ENCODE results near the gene ZNF18. TPM values are rescaled to one million over a fixed set of nuclear protein-coding genes. Genes with fewer than 3 reads are reported as not detected.

ZNF18 gene
- polyA plus RNA-seq, 1 donor (not counting 4 experiments of a cell fraction or from before 2014, with no cell fraction given) = 7.7 TPM

GRCh38 chr17:11986179-11986941 is 10.9 kb downstream of the ZNF18 start:
- Histone ChIP-seq H3K27me3 (ENCODE audit: control insufficient read depth, extremely low read depth, insufficient read depth, low read length) (no peaks in the 10 kb centered on the region), H3K27ac (ENCODE audit: control insufficient read depth, insufficient read depth, low read length) (no peak overlapping the region), H3K79me2 (ENCODE audit: control insufficient read depth, insufficient read depth, low read length) (no peaks in the 10 kb centered on the region), H3K36me3 (ENCODE audit: control insufficient read depth in 2 of 2, extremely low read depth in 1 of 2, insufficient read depth in 2 of 2, low read length in 2 of 2) (peaks cover 8 to 11% of the 10 kb centered on the region in 2 experiments), H3K4me1 (ENCODE audit: control insufficient read depth, extremely low read depth, insufficient read depth, low read length) (peaks cover 8% of the 10 kb centered on the region), H3K4me3 (ENCODE audit: control insufficient read depth in 2 of 3, extremely low read depth in 1 of 3, insufficient read depth in 2 of 3, low read depth in 1 of 3, low read length in 3 of 3) (no peak overlapping the region), H3K9me3 (ENCODE audit: control insufficient read depth, low read depth, low read length) (no peaks in the 10 kb centered on the region), H3K9ac (ENCODE audit: control insufficient read depth, extremely low read depth, insufficient read depth, low read length) (no peak overlapping the region), H3K4me2 (ENCODE audit: control insufficient read depth, extremely low read depth, insufficient read depth, low read depth, low read length) (no peak overlapping the region), H4K20me1 (ENCODE audit: control insufficient read depth, extremely low read depth, insufficient read depth, low read length) (no peaks in the 10 kb centered on the region), H3K9me1 (ENCODE audit: control insufficient read depth, extremely low read depth, insufficient read depth, low read length) (no peaks in the 10 kb centered on the region), H2AFZ (ENCODE audit: control insufficient read depth, low read length) (no peak overlapping the region)
- dilution Hi-C loops (cut with MboI; ENCODE audit: extremely low pct_ligation_motif_present, low sequenced_read_pairs) = no loop called here
- TF ChIP-seq CTCF (optimal IDR thresholded peaks at IDR 0.05 in 1 of 3, IDR thresholded peaks at IDR 0.05 in 1 of 3, conservative IDR thresholded peaks at IDR 0.05 in 1 of 3; ENCODE audit: extremely low read depth in 1 of 3, insufficient read depth in 2 of 3, low read length in 3 of 3) (no peak), EZH2 (IDR thresholded peaks at IDR 0.05; ENCODE audit: low read length) (no peak)
- no peak for DNase-seq (ENCODE audit: low read depth, low spot score)
- no peak for FAIRE-seq

GRCh38 chr17:11981862-11982261 is 15.4 kb downstream of the ZNF18 start:
- dilution Hi-C loops (cut with MboI; ENCODE audit: extremely low pct_ligation_motif_present, low sequenced_read_pairs) = no loop called here
- Histone ChIP-seq H3K9me3 (ENCODE audit: control insufficient read depth, low read depth, low read length) (no peaks in the 10 kb centered on the region), H3K27me3 (ENCODE audit: control insufficient read depth, extremely low read depth, insufficient read depth, low read length) (no peaks in the 10 kb centered on the region), H2AFZ (ENCODE audit: control insufficient read depth, low read length) (no peak overlapping the region), H3K79me2 (ENCODE audit: control insufficient read depth, insufficient read depth, low read length) (no peaks in the 10 kb centered on the region), H4K20me1 (ENCODE audit: control insufficient read depth, extremely low read depth, insufficient read depth, low read length) (no peaks in the 10 kb centered on the region), H3K4me2 (ENCODE audit: control insufficient read depth, extremely low read depth, insufficient read depth, low read depth, low read length) (no peak overlapping the region), H3K27ac (ENCODE audit: control insufficient read depth, insufficient read depth, low read length) (no peak overlapping the region), H3K4me1 (ENCODE audit: control insufficient read depth, extremely low read depth, insufficient read depth, low read length) (peaks cover 11% of the 10 kb centered on the region), H3K4me3 (ENCODE audit: control insufficient read depth in 2 of 3, extremely low read depth in 1 of 3, insufficient read depth in 2 of 3, low read depth in 1 of 3, low read length in 3 of 3) (no peak overlapping the region), H3K36me3 (ENCODE audit: control insufficient read depth in 2 of 2, extremely low read depth in 1 of 2, insufficient read depth in 2 of 2, low read length in 2 of 2) (peaks cover 11 to 15% of the 10 kb centered on the region in 2 experiments), H3K9me1 (ENCODE audit: control insufficient read depth, extremely low read depth, insufficient read depth, low read length) (no peaks in the 10 kb centered on the region), H3K9ac (ENCODE audit: control insufficient read depth, extremely low read depth, insufficient read depth, low read length) (no peak overlapping the region)
- no peak for TF ChIP-seq EZH2 (IDR thresholded peaks at IDR 0.05; ENCODE audit: low read length)
- no peak for TF ChIP-seq CTCF (optimal IDR thresholded peaks at IDR 0.05 in 1 of 3, IDR thresholded peaks at IDR 0.05 in 1 of 3, conservative IDR thresholded peaks at IDR 0.05 in 1 of 3; ENCODE audit: extremely low read depth in 1 of 3, insufficient read depth in 2 of 3, low read length in 3 of 3)
- DNase-seq (ENCODE audit: low read depth, low spot score) = no peak
- FAIRE-seq = no peak

Data from keratinocyte (primary cell).